H1 (cell line): ENCODE results near the gene NFIA. TPM values are rescaled to one million over a fixed set of nuclear protein-coding genes. Genes with fewer than 3 reads are reported as not detected.

ENCODE experiments used
- CTCF ChIA-PET: fragments of 300-600 bp; sonication (Branson Sonifier 250); formaldehyde crosslinking; loops from one replicate; lab custom pipeline; 2021; ENCODE audit not compliant: partially characterized antibody; lab: Charles Lee
- POLR2A ChIA-PET: fragments of 300-600 bp; sonication (Branson Sonifier 250); formaldehyde crosslinking; loops from one replicate; lab custom pipeline; 2021; ENCODE audit warnings: inconsistent platforms; ENCODE audit not compliant: partially characterized antibody; lab: Charles Lee
- DNase-seq, 2 experiments: peaks; one replicate each; pipeline versions ENCODE4 v3.0.0 to v3.0.0-alpha.2; 2010 to 2022; ENCODE audit warnings: low spot score in 2 of 2, low read depth in 1 of 2, mixed read lengths in 1 of 2
- FAIRE-seq: peaks from 2 replicates; lab custom pipeline; 2011; peaks lifted over from hg19 to GRCh38; lab: Jason Lieb, UNC
- H2AFZ ChIP-seq: 2 replicates; pipeline ENCODE4 v1.8.1; 2012; ENCODE audit warnings: low read length, inconsistent platforms
- H2AK5ac ChIP-seq: 2 replicates; pipeline ENCODE4 v1.6.1; 2013; ENCODE audit warnings: low read depth, low read length
- H2BK120ac ChIP-seq: replicated peaks from 2 replicates; pipeline ENCODE3; 2013; ENCODE audit warnings: low read depth, low read length, inconsistent platforms
- H2BK12ac ChIP-seq: 2 replicates; pipeline ENCODE4 v1.6.1; 2013; ENCODE audit warnings: low read depth, low read length
- H2BK15ac ChIP-seq: 2 replicates; pipeline ENCODE4 v1.6.1; 2013; ENCODE audit warnings: low read length
- H2BK20ac ChIP-seq: 2 replicates; pipeline ENCODE4 v1.6.1; 2013; ENCODE audit warnings: low read length
- H2BK5ac ChIP-seq: 2 replicates; pipeline ENCODE4 v1.6.1; 2013; ENCODE audit warnings: low read depth, low read length
- H3K14ac ChIP-seq: 2 replicates; pipeline ENCODE4 v1.6.1; 2013; ENCODE audit warnings: inconsistent platforms; ENCODE audit not compliant: insufficient read length
- H3K18ac ChIP-seq: 2 replicates; pipeline ENCODE4 v1.6.1; 2013; ENCODE audit warnings: low read length; ENCODE audit errors: extremely low read depth
- H3K23ac ChIP-seq: 2 replicates; pipeline ENCODE4 v1.6.1; 2013; ENCODE audit warnings: inconsistent platforms; ENCODE audit not compliant: insufficient read length
- H3K23me2 ChIP-seq: 2 replicates; pipeline ENCODE4 v1.6.1; 2013; ENCODE audit warnings: low read depth, low read length
- H3K27ac ChIP-seq: 2 replicates; pipeline ENCODE4 v1.6.1; 2011; ENCODE audit warnings: low read depth, low read length, inconsistent platforms
- H3K27me3 ChIP-seq, 4 experiments: replicated peaks in 1 of 4; 1 replicate in 1 of 4; 2 replicates in 3 of 4; pipeline versions ENCODE4 v1.6.1 to v1.8.1; 2011 to 2013; ENCODE audit warnings: low read length in 3 of 4, mild to moderate bottlenecking in 3 of 4, inconsistent platforms in 2 of 4, mixed read lengths in 2 of 4, moderate library complexity in 1 of 4; ENCODE audit not compliant: control insufficient read depth in 3 of 4, insufficient read depth in 3 of 4; ENCODE audit errors: extremely low read depth in 1 of 4
- H3K36me3 ChIP-seq, 4 experiments: 2 replicates each; pipeline versions ENCODE4 v1.6.1 to v1.8.1; 2011 to 2013; ENCODE audit warnings: mild to moderate bottlenecking in 4 of 4, low read length in 3 of 4, moderate library complexity in 2 of 4, control low read depth in 1 of 4, inconsistent platforms in 1 of 4; ENCODE audit not compliant: insufficient read depth in 4 of 4, control insufficient read depth in 2 of 4
- H3K4ac ChIP-seq: replicated peaks from 2 replicates; pipeline ENCODE3; 2013; ENCODE audit warnings: low read length, low read depth, mixed read lengths, inconsistent platforms; ENCODE audit not compliant: insufficient read length
- H3K4me1 ChIP-seq, 4 experiments: replicated peaks in 1 of 4; 1 replicate in 1 of 4; 2 replicates in 3 of 4; pipeline versions ENCODE4 v1.6.1 to v1.8.1; 2011 to 2013; ENCODE audit warnings: low read length in 3 of 4, inconsistent platforms in 2 of 4, mixed read lengths in 1 of 4; ENCODE audit not compliant: insufficient read depth in 4 of 4, control insufficient read depth in 3 of 4
- H3K4me2 ChIP-seq, 2 experiments: 2 replicates each; pipeline versions ENCODE4 v1.6.1 to v1.8.1; 2011 to 2013; ENCODE audit warnings: low read depth in 2 of 2, low read length in 2 of 2, control low read depth in 1 of 2, inconsistent platforms in 1 of 2, mild to moderate bottlenecking in 1 of 2; ENCODE audit not compliant: insufficient read depth in 1 of 2
- H3K4me3 ChIP-seq, 4 experiments: fragments of 200-600, 300-600 bp in 1 of 4; sonication (generic), shearing (Covaris generic), sonication (Bioruptor Twin) in 1 of 4; 2 replicates each; pipeline versions ENCODE4 v1.5.1 to v1.8.1; 2011 to 2016; ENCODE audit warnings: low read length in 4 of 4, low read depth in 3 of 4, control low read depth in 2 of 4, inconsistent platforms in 2 of 4, mild to moderate bottlenecking in 2 of 4, mixed read lengths in 1 of 4, moderate library complexity in 1 of 4; ENCODE audit not compliant: insufficient read depth in 2 of 4; ENCODE audit errors: extremely low read depth in 1 of 4
- H3K56ac ChIP-seq: replicated peaks from 2 replicates; pipeline ENCODE3; 2013; ENCODE audit warnings: low read depth, mild to moderate bottlenecking, mixed read lengths, low read length, inconsistent platforms; ENCODE audit not compliant: insufficient read length
- H3K79me1 ChIP-seq: 2 replicates; pipeline ENCODE4 v1.6.1; 2013; ENCODE audit warnings: low read depth, low read length, control low read depth
- H3K79me2 ChIP-seq, 2 experiments: 2 replicates each; pipeline versions ENCODE4 v1.6.1 to v1.8.1; 2012 to 2013; ENCODE audit warnings: low read length in 2 of 2, mild to moderate bottlenecking in 2 of 2, inconsistent platforms in 1 of 2; ENCODE audit not compliant: insufficient read depth in 2 of 2, control insufficient read depth in 1 of 2
- H3K9ac ChIP-seq, 4 experiments: replicated peaks in 1 of 4; 1 replicate in 1 of 4; 2 replicates in 3 of 4; pipeline versions ENCODE4 v1.6.1 to v1.8.1; 2011 to 2013; ENCODE audit warnings: low read depth in 3 of 4, low read length in 3 of 4, control low read depth in 2 of 4, mild to moderate bottlenecking in 2 of 4, moderate library complexity in 2 of 4, inconsistent platforms in 1 of 4; ENCODE audit errors: extremely low read depth in 1 of 4
- H3K9me3 ChIP-seq, 2 experiments: 2 replicates each; pipeline versions ENCODE4 v1.6.1 to v1.8.1; 2012 to 2013; ENCODE audit warnings: mild to moderate bottlenecking in 2 of 2, moderate library complexity in 2 of 2, control low read depth in 1 of 2, inconsistent platforms in 1 of 2, low read depth in 1 of 2, low read length in 1 of 2, mixed read lengths in 1 of 2; ENCODE audit not compliant: insufficient read depth in 2 of 2
- H4K20me1 ChIP-seq, 2 experiments: replicated peaks in 1 of 2; 2 replicates each; pipeline versions ENCODE3 to v1.8.1; 2011 to 2013; ENCODE audit warnings: inconsistent platforms in 2 of 2, low read length in 2 of 2, mild to moderate bottlenecking in 1 of 2; ENCODE audit not compliant: insufficient read depth in 2 of 2, control insufficient read depth in 1 of 2
- H4K5ac ChIP-seq: 2 replicates; pipeline ENCODE4 v1.6.1; 2013; ENCODE audit warnings: low read length, low read depth, mixed read lengths, inconsistent platforms; ENCODE audit not compliant: insufficient read length
- H4K8ac ChIP-seq: 2 replicates; pipeline ENCODE4 v1.8.0; 2013; ENCODE audit warnings: mild to moderate bottlenecking, moderate library complexity, low read length, inconsistent platforms; ENCODE audit not compliant: insufficient read depth; ENCODE audit errors: extremely low read depth
- H4K91ac ChIP-seq: replicated peaks from 2 replicates; pipeline ENCODE3; 2013; ENCODE audit warnings: low read length, mixed read lengths, inconsistent platforms; ENCODE audit not compliant: insufficient read length
- BRCA1 ChIP-seq: IDR thresholded peaks from 2 replicates; pipeline ENCODE4 v1.6.1; 2012; ENCODE audit warnings: low read depth, low read length, improper control_type of control experiment
- CBX8 ChIP-seq: fragments of 300-800, 300-1000 bp; sonication (generic); IDR thresholded peaks from 2 replicates; pipeline ENCODE4 v1.7.1; 2016; ENCODE audit warnings: low read depth, low read length, borderline replicate concordance
- CHD1 ChIP-seq: IDR thresholded peaks from 2 replicates; pipeline ENCODE4 v1.6.1; 2012; ENCODE audit warnings: low read depth, low read length, improper control_type of control experiment
- EZH2 ChIP-seq: fragments of 200-600 bp; sonication (generic); IDR thresholded peaks from 2 replicates; pipeline ENCODE4 v1.7.1; 2012; ENCODE audit warnings: low read depth, mild to moderate bottlenecking, moderate library complexity, low read length, inconsistent platforms; ENCODE audit not compliant: severe bottlenecking
- GTF2F1 ChIP-seq: IDR thresholded peaks from 2 replicates; pipeline ENCODE4 v1.6.1; 2012; ENCODE audit warnings: low read depth, low read length, improper control_type of control experiment, borderline replicate concordance
- RXRA ChIP-seq: IDR thresholded peaks from 2 replicates; pipeline ENCODE4 v1.6.1; 2011; ENCODE audit warnings: low read depth, mild to moderate bottlenecking, low read length, moderate library complexity; ENCODE audit not compliant: insufficient read depth
- SIRT6 ChIP-seq: IDR thresholded peaks from one replicate; pipeline ENCODE4 v1.7.1; 2012; ENCODE audit warnings: low read length, inconsistent platforms
- TBP ChIP-seq: IDR thresholded peaks from 2 replicates; pipeline ENCODE4 v1.6.1; 2011; ENCODE audit warnings: low read depth, low read length, improper control_type of control experiment
- WGBS, 2 experiments: shearing (Covaris generic) in 1 of 2; methylation state at CpG; one replicate each; pipeline versions ENCODE4 v1.1.6 to v1.1.7; 2013 to 2015; ENCODE audit warnings: low lambda C conversion rate in 2 of 2, mixed read lengths in 2 of 2, inconsistent platforms in 1 of 2, low coverage in 1 of 2, missing lambda C conversion rate in 1 of 2; ENCODE audit not compliant: insufficient replicate concordance in 2 of 2, insufficient coverage in 1 of 2, insufficient read length in 1 of 2; ENCODE audit errors: extremely low coverage in 1 of 2, missing lambda C conversion rate in 1 of 2; 5-methylcytosine and 5-hydroxymethylcytosine counted together
- polyA plus RNA-seq, 7 experiments: library from polyadenylated mRNA; depleted of rRNA in 3 of 7; stranded (reverse) in 5 of 7; unstranded in 2 of 7; fragments of >200 nt in 5 of 7; fragments of 200-250 nt in 2 of 7; gene quantifications; 1 replicate in 5 of 7; 2 replicates in 1 of 7; 4 replicates in 1 of 7; pipeline versions ENCODE4 v1.2.1 to v1.2.3, GENCODE V29; 2011 to 2013; ENCODE audit warnings: missing spikeins in 2 of 7, mixed read lengths in 2 of 7
- total RNA-seq: library from RNA; stranded (reverse); fragmentation: NEBNext Ultra II Directional; extraction: Animal tissue kit (Norgen Biotek cat#: 25700); gene quantifications from 2 replicates; pipeline ENCODE4 v1.2.1, GENCODE V29; 2021
- TF ChIP-seq, protein P1 (sequence below): IDR thresholded peaks from 2 replicates; pipeline ENCODE4 v1.6.1; 2011; ENCODE audit warnings: low read length, improper control_type of control experiment

NFIA gene
- total and polyA plus RNA-seq, 2 of the 8 experiments (the other 6 are each of a cell fraction or from before 2014, with no cell fraction given): 1.8 to 2.3 TPM

GRCh38 chr1:61447106-61447967 is 365.0 kb downstream of the NFIA start:
- Histone ChIP-seq H2BK12ac (no peak overlapping the region), H2AFZ (no peak overlapping the region), H4K8ac (no peak overlapping the region), H3K14ac (no peak overlapping the region), H4K91ac (no peak overlapping the region), H3K79me1 (no peaks in the 10 kb centered on the region), H3K4me2 (no peak overlapping the region), H3K4ac (no peak overlapping the region), H2AK5ac (no peak overlapping the region), H3K27me3 (no peaks in the 10 kb centered on the region), H3K9me3 (no peaks in the 10 kb centered on the region), H3K23me2 (no peaks in the 10 kb centered on the region), H2BK120ac (no peak overlapping the region), H3K18ac (no peak overlapping the region), H3K56ac (no peak overlapping the region), H2BK20ac (no peak overlapping the region), H4K20me1 (no peaks in the 10 kb centered on the region), H4K5ac (no peak overlapping the region), H3K23ac (no peak overlapping the region), H3K4me3 (no peak overlapping the region), H3K79me2 (no peaks in the 10 kb centered on the region), H2BK5ac (no peak overlapping the region), H3K9ac (no peak overlapping the region), H3K36me3 (no peaks in the 10 kb centered on the region), H2BK15ac (no peak overlapping the region), H3K27ac (no peak overlapping the region), H3K4me1 (peaks cover 0 to 5% (median 0%) of the 10 kb centered on the region in 4 experiments; a peak in 3 of 7 replicates)
- FAIRE-seq: no peak
- POLR2A ChIA-PET: no interaction called here
- CTCF ChIA-PET: interaction anchor here (0.8 to 1.5 kb wide), 5 partner anchors 9 to 398 kb away, joined by 3 to 6 read pairs (median 4); no protein-coding TSS in a partner anchor
- 94% methylated on average over 19 of the region's 19 CpGs; no CpG with 5 or more reads in 1 of the 2 experiments for WGBS, 2 experiments
- no peak for DNase-seq
- no peak for TF ChIP-seq EZH2
- no peak for TF ChIP-seq TBP
- TF ChIP-seq GTF2F1: no peak
- no peak for TF ChIP-seq SIRT6
- TF ChIP-seq CBX8: no peak
- TF ChIP-seq, protein P1, sequence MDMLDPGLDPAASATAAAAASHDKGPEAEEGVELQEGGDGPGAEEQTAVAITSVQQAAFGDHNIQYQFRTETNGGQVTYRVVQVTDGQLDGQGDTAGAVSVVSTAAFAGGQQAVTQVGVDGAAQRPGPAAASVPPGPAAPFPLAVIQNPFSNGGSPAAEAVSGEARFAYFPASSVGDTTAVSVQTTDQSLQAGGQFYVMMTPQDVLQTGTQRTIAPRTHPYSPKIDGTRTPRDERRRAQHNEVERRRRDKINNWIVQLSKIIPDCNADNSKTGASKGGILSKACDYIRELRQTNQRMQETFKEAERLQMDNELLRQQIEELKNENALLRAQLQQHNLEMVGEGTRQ: no peak
- TF ChIP-seq CHD1: no peak
- TF ChIP-seq BRCA1: no peak
- TF ChIP-seq RXRA: no peak
